ENCODE measurements around the gene ELMOD3. TPM values are rescaled to one million over a fixed set of nuclear protein-coding genes. Genes with fewer than 3 reads are reported as not detected.
"Not testable (repeated sequence)": the region's sequence is repeated elsewhere in the genome, so short reads cannot be mapped to it uniquely, and the experiment has no call there.

ELMOD3 gene
- total and polyA plus RNA-seq, 9 donors = 10.6 to 18.6 (median 15.8) TPM

DNA sequence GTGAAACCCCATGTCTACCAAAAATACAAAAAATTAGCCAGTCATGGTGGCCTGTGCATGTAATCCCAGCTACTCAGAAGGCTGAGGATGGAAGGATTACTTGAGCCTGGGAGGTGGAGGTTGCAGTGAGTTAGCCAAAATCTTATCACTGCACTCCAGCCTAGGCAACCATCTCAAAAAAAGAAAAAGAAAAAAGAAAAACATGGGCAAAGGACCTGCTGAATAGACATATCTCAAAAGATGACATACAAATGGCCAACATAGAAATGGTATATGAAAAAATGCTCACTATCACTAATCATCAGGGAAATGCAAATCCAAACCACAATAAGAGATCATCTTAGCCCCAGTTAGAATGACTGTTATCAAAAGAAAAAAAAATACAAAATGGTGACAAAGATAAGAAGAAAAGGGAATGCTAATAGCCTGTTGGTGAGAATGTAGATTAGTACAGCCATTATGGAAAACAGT is 25.4 kb upstream of the ELMOD3 start:
- Histone ChIP-seq H3K9me3 (replicated peaks; ENCODE audit: control insufficient read depth, low read depth, low read length) (no peaks in the 10 kb centered on the region), H3K4me3 (ENCODE audit: low read length) (no peak overlapping the region), H3K36me3 (ENCODE audit: control insufficient read depth, insufficient read depth, low read length) (peaks cover 14% of the 10 kb centered on the region), H3K27me3 (ENCODE audit: control insufficient read depth, insufficient read depth, low read length) (no peaks in the 10 kb centered on the region), H3K27ac (ENCODE audit: low read length) (no peak overlapping the region), H3K4me1 (ENCODE audit: control insufficient read depth, insufficient read depth, low read length) (peaks cover 24% of the 10 kb centered on the region)
- DNase-seq = no peak

DNA sequence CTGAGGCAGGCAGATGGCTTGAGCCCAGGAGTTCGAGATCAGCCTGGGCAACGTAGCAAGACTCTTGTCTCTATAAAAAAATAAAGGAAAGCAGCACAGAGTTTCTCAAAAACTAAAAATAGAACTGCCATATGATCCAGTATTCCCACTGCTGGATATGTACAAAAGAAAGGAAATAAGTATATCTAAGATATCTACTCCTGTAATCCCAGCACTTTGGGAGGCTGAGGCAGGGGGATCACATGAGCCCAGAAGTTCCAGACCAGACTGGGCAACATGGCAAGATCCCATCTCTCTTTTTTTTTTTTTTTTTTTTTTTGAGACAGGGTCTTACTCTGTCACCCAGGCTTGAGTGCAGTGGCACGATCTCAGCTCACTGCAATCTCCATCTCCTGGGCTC is 24.9 kb upstream of the ELMOD3 start:
- H3K27me3 ChIP-seq (ENCODE audit: control insufficient read depth, insufficient read depth, low read length); DNase-seq; H3K4me3 ChIP-seq (ENCODE audit: low read length); H3K27ac ChIP-seq (ENCODE audit: low read length); H3K9me3 ChIP-seq (replicated peaks; ENCODE audit: control insufficient read depth, low read depth, low read length); H3K36me3 ChIP-seq (ENCODE audit: control insufficient read depth, insufficient read depth, low read length): not testable (repeated sequence)
- H3K4me1 ChIP-seq (ENCODE audit: control insufficient read depth, insufficient read depth, low read length) = peaks cover 23% of the 10 kb centered on the region
- no CpG with 5 or more reads among the region's 3 CpGs for WGBS (ENCODE audit: insufficient coverage)

DNA sequence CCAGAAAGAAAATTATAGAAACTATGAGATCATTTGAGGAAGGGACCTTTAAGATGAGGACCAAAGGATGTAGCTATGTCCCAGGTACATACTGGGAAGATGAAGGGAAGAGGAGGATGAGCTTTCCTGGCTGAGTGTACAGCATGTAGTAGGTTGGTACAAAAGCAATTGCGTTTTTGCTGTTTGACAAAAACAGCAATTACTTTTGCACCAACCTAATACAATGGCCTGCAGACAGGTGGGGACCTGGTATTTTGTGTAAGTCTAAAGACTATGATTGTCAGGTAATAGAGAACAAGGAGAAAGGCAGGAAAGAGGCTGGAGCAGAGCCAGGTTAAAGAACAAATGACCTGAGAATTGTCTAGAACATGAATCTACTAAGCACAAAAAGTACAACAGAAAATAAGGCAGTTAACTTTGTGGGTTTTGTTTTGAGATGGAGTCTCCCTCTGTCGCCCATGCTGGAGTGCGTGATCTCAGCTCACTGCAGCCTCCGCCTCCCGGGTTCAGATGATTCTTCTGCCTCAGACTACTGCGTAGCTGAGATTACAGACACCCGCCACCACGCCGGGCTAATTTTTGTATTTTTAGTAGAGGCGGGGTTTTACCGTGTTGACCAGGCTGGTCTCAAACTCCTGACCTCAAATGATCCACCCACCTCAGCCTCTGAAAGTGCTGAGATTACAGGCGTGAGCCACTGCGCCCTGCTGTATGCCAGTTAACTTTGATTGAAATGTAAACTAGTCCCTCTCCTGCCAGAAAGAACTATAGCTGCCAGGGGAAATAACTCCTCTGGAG is 23.5 kb upstream of the ELMOD3 start:
- DNase-seq = no peak
- Histone ChIP-seq H3K36me3 (ENCODE audit: control insufficient read depth, insufficient read depth, low read length) (peaks cover 5% of the 10 kb centered on the region), H3K27ac (ENCODE audit: low read length) (no peak overlapping the region), H3K4me1 (ENCODE audit: control insufficient read depth, insufficient read depth, low read length) (peaks cover 13% of the 10 kb centered on the region), H3K9me3 (replicated peaks; ENCODE audit: control insufficient read depth, low read depth, low read length) (no peaks in the 10 kb centered on the region), H3K4me3 (ENCODE audit: low read length) (no peak overlapping the region), H3K27me3 (ENCODE audit: control insufficient read depth, insufficient read depth, low read length) (no peaks in the 10 kb centered on the region)
- WGBS (ENCODE audit: insufficient coverage) = 100% methylated on average over 2 of the region's 13 CpGs

DNA sequence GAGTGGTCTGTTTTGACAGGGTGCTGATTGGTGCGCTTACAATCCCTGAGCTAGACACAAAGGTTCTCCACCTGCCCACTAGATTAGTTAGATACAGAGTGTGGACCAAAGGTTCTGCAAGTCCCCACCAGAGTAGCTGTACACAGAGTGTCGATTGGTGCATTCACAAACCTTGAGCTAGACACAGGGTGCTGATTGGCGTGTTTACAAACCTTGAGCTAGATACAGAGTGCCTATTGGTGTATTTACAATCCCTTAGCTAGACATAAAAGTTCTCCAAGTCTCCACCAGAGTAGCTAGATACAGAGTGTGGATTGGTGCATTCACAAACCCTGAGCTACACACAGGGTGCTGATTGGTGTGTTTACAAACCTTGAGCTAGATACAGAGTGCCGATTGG is 20.7 kb upstream of the ELMOD3 start:
- not testable (repeated sequence) for H3K27ac ChIP-seq (ENCODE audit: low read length)

GRCh38 chr2:85334928-85335327 is 19.6 kb upstream of the ELMOD3 start:
- Histone ChIP-seq H3K36me3 (ENCODE audit: control insufficient read depth, insufficient read depth, low read length) (no peaks in the 10 kb centered on the region), H3K4me3 (ENCODE audit: low read length) (no peak overlapping the region), H3K27ac (ENCODE audit: low read length) (no peak overlapping the region), H3K4me1 (ENCODE audit: control insufficient read depth, insufficient read depth, low read length) (no peaks in the 10 kb centered on the region), H3K27me3 (ENCODE audit: control insufficient read depth, insufficient read depth, low read length) (peaks cover 7% of the 10 kb centered on the region), H3K9me3 (replicated peaks; ENCODE audit: control insufficient read depth, low read depth, low read length) (no peaks in the 10 kb centered on the region)
- DNase-seq = no peak
- WGBS (ENCODE audit: insufficient coverage) = 44% methylated on average over 2 of the region's 2 CpGs

More for the DNA sequence above, 20.7 kb upstream of the ELMOD3 start:
- 100% methylated on average over 1 of the region's 4 CpGs for WGBS (ENCODE audit: insufficient coverage)
- H3K36me3 ChIP-seq (ENCODE audit: control insufficient read depth, insufficient read depth, low read length); H3K4me3 ChIP-seq (ENCODE audit: low read length); H3K9me3 ChIP-seq (replicated peaks; ENCODE audit: control insufficient read depth, low read depth, low read length); H3K4me1 ChIP-seq (ENCODE audit: control insufficient read depth, insufficient read depth, low read length); DNase-seq; H3K27me3 ChIP-seq (ENCODE audit: control insufficient read depth, insufficient read depth, low read length): not testable (repeated sequence)

DNA sequence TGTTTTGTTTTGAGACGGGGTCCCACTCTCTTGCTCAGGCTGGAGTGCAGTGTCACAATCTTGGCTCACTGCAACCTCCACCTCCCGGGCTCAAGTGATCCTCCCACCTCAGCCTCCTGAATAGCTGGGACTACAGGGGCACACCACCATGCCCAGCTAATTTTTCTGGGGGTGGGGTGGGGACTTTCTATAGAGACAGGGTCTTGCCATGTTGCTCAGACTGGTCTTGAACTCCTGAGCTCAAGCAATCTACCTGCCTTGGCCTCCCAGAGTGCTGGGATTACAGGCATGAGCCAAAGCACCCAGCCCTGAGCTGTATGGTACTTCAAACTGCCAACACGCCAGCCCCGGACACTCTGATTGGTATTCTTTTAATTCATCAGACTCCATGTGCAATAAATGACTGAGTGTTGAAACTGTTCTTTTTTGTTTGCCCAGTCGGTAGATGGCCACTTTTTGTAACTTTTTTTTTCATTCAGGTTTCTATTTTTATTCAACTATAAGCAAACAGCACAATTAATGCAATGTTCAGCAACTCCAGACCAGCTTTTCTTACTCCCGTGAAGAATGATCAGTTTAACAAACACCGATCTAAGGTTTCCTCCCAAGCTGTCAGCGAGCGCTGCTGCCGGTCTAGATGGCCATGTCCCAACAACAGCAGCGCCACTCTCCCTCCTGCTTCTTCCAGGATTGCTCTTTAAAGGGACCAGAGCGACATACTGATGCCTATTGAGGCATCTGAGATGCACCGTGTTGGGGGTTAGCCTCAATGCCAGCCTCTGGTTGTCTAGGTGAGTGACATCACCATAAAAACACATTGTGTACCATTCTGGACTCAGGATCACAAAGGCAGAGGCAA is 14.3 kb upstream of the ELMOD3 start:
- no peaks in the 10 kb centered on the region for H3K4me1 ChIP-seq (ENCODE audit: control insufficient read depth, insufficient read depth, low read length)
- 29% methylated on average over 8 of the region's 13 CpGs for WGBS (ENCODE audit: insufficient coverage)
- no peak overlapping the region for H3K4me3 ChIP-seq (ENCODE audit: low read length)
- H3K36me3 ChIP-seq (ENCODE audit: control insufficient read depth, insufficient read depth, low read length) = peaks cover 12% of the 10 kb centered on the region
- no peak for DNase-seq
- H3K27ac ChIP-seq (ENCODE audit: low read length) = no peak overlapping the region
- peaks cover 7% of the 10 kb centered on the region for H3K27me3 ChIP-seq (ENCODE audit: control insufficient read depth, insufficient read depth, low read length)
- H3K9me3 ChIP-seq (replicated peaks; ENCODE audit: control insufficient read depth, low read depth, low read length) = no peaks in the 10 kb centered on the region

- no peak overlapping the region for H3K27ac ChIP-seq (ENCODE audit: low read length)
- no peak for DNase-seq
- peaks cover 24% of the 10 kb centered on the region for H3K36me3 ChIP-seq (ENCODE audit: control insufficient read depth, insufficient read depth, low read length)
- H3K9me3 ChIP-seq (replicated peaks; ENCODE audit: control insufficient read depth, low read depth, low read length) = no peaks in the 10 kb centered on the region
- H3K4me3 ChIP-seq (ENCODE audit: low read length) = no peak overlapping the region
- peaks cover 7% of the 10 kb centered on the region for H3K27me3 ChIP-seq (ENCODE audit: control insufficient read depth, insufficient read depth, low read length)
- 92% methylated on average over 23 of the region's 30 CpGs for WGBS (ENCODE audit: insufficient coverage)
- no peaks in the 10 kb centered on the region for H3K4me1 ChIP-seq (ENCODE audit: control insufficient read depth, insufficient read depth, low read length)
These were observed 13.1 kb upstream of the ELMOD3 start for GRCh38 chr2:85341269-85342029.

DNA sequence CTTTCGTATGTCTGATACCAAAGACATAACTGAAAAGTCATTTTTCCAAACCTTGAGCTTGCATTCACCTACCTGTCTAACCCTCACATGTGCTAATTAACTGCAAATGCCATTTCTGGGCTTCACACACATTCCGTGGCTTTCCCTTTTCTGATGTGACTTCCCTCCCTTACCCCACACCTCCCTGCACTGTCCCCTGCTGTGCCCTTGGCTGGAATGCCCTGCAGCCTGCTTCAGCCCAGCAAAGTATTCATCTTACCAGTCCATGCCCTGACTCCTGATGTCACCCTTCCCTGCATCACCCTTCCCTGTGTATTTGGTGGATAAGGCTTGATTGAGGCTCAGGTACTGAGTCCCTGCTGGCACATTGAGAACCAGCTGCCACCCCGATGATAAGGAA is 12.4 kb upstream of the ELMOD3 start:
- 38% methylated on average over 1 of the region's 3 CpGs for WGBS (ENCODE audit: insufficient coverage)
- H3K27me3 ChIP-seq (ENCODE audit: control insufficient read depth, insufficient read depth, low read length) = peaks cover 7% of the 10 kb centered on the region
- no peak for DNase-seq
- H3K36me3 ChIP-seq (ENCODE audit: control insufficient read depth, insufficient read depth, low read length) = peaks cover 31% of the 10 kb centered on the region
- no peak overlapping the region for H3K4me3 ChIP-seq (ENCODE audit: low read length)
- no peaks in the 10 kb centered on the region for H3K9me3 ChIP-seq (replicated peaks; ENCODE audit: control insufficient read depth, low read depth, low read length)
- no peaks in the 10 kb centered on the region for H3K4me1 ChIP-seq (ENCODE audit: control insufficient read depth, insufficient read depth, low read length)
- H3K27ac ChIP-seq (ENCODE audit: low read length) = no peak overlapping the region

- not testable (repeated sequence) for H3K4me1 ChIP-seq (ENCODE audit: control insufficient read depth, insufficient read depth, low read length); DNase-seq; H3K9me3 ChIP-seq (replicated peaks; ENCODE audit: control insufficient read depth, low read depth, low read length); H3K27ac ChIP-seq (ENCODE audit: low read length); H3K4me3 ChIP-seq (ENCODE audit: low read length); H3K27me3 ChIP-seq (ENCODE audit: control insufficient read depth, insufficient read depth, low read length)
- peaks cover 37% of the 10 kb centered on the region for H3K36me3 ChIP-seq (ENCODE audit: control insufficient read depth, insufficient read depth, low read length)
- 94% methylated on average over 7 of the region's 10 CpGs for WGBS (ENCODE audit: insufficient coverage)
These were observed 11.2 kb upstream of the ELMOD3 start for GRCh38 chr2:85343207-85343895.

Data from muscle of leg (tissue), 11 donors.